GM10266 (cell line): Measurements from ENCODE around the gene TCF20.

ENCODE experiments used
- DNase-seq: peaks from one replicate; pipeline ENCODE4 v3.0.0; 2012; ENCODE audit errors: extremely low spot score
- TF ChIP-seq, protein P1 (sequence below): IDR thresholded peaks from 2 replicates; pipeline ENCODE4 v1.5.1; 2012; ENCODE audit warnings: mild to moderate bottlenecking, low read depth; ENCODE audit not compliant: control insufficient read depth, insufficient read depth; ENCODE audit errors: missing control alignments

The TCF20 gene

DNA sequence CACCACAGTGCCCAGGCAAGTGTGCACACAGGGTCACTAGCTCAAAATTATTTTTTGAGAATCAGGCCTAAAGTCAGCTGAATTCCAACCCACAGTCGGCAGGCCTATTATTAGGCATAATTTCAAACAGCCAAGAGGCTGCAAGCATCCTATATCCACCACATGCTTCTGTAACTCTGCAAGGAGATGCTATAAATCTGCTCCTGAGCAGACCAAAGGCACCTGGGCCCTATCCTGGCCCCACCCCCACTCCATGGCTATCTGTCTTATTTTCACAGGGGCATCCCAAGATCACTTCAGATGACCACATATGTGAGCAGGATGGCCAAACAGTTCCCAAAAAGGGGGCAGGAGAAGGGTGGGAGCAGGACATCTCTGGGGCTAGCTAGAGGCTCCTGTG, 44.6 kb downstream of the TCF20 start:
- DNase-seq: no peak
- TF ChIP-seq, protein P1, sequence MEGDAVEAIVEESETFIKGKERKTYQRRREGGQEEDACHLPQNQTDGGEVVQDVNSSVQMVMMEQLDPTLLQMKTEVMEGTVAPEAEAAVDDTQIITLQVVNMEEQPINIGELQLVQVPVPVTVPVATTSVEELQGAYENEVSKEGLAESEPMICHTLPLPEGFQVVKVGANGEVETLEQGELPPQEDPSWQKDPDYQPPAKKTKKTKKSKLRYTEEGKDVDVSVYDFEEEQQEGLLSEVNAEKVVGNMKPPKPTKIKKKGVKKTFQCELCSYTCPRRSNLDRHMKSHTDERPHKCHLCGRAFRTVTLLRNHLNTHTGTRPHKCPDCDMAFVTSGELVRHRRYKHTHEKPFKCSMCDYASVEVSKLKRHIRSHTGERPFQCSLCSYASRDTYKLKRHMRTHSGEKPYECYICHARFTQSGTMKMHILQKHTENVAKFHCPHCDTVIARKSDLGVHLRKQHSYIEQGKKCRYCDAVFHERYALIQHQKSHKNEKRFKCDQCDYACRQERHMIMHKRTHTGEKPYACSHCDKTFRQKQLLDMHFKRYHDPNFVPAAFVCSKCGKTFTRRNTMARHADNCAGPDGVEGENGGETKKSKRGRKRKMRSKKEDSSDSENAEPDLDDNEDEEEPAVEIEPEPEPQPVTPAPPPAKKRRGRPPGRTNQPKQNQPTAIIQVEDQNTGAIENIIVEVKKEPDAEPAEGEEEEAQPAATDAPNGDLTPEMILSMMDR: no peak

DNA sequence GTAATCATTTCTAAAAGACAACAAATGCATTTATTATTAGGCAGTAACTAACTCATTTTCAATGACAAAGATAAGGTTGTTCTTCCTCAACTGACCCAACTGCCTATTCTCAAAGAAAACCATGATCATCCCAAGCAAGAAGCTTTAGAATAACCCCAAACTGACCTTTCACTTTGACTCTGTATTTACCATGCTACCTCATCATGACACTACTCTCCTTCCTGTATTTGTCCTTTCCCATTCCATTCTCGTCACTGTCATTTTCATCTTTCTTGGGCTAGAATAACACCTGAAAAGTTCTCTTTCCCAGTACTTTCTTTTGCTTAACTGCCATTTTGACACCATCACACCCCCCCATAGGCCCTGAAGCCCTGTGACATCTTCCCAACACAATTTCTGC, 48.3 kb downstream of the TCF20 start:
- TF ChIP-seq, protein P1: no peak
- DNase-seq: peak; percentile 24
